ENCODE results near the gene IDH3A.

Gene IDH3A

DNA sequence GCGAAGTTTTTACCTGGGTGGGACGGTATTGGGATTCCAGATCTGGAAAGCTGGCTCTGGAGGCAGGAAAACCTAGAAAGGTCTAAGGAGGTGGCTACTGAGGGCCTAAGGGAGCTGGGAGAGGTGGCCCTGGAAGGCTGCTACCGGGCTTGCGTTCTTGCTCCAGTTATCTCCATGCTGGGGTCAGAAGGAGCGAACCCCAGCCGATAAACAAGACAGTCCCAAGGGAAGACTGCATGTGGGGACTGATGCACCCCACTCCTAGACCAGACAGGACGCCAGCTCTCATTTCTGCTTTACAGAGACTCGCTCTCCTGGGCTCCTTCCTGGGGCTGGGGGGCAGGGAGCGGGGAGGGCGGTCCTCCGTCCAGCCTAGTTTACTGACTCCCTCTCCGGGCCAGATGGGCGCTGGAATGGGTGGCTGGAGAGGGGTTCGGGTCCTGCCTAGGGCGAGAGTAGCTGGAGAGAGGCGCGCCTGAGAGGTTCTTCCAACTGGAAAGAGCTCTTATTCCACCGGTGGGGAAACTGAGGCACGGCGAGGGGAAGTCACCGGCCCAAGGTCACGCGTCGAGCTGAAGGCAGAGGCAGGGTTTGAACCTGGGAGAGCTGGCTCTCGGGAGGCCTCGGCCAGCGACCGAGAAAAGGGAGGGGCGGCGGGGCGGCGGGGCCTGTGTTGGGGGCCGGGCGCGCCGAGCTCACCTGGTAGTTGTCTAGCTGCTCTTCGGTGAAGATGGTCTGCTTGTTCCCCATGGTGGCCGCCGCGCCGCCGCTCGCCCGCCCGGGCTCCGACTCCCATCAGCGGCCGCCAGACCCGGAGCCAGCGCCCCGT is 18.5 kb upstream of the IDH3A start:
- ATAC-seq = peak; percentile 35
- TF ChIP-seq OSR1 (CRISPR knock-in tag; IDR thresholded peaks at IDR 0.05) (no peak), PPARA (CRISPR knock-in tag; IDR thresholded peaks at IDR 0.05; ENCODE audit: borderline replicate concordance) (no peak), BACH2 (CRISPR knock-in tag; IDR thresholded peaks at IDR 0.05; ENCODE audit: borderline replicate concordance) (no peak), TSHZ2 (CRISPR knock-in tag; IDR thresholded peaks at IDR 0.05) (no peak), ZNF565 (CRISPR knock-in tag; conservative IDR thresholded peaks at IDR 0.05; ENCODE audit: low read depth) (no peak), CSRNP3 (CRISPR knock-in tag; IDR thresholded peaks at IDR 0.05) (no peak), RARB (CRISPR knock-in tag; IDR thresholded peaks at IDR 0.05) (no peak), CSDC2 (CRISPR knock-in tag; IDR thresholded peaks at IDR 0.05) (no peak), ISL1 (CRISPR knock-in tag; IDR thresholded peaks at IDR 0.05) (no peak), SNAI2 (CRISPR knock-in tag; IDR thresholded peaks at IDR 0.05) (no peak), ARNTL (CRISPR knock-in tag; IDR thresholded peaks at IDR 0.05; ENCODE audit: borderline replicate concordance, low read depth) (no peak)
- TF ChIP-seq, protein P1, sequence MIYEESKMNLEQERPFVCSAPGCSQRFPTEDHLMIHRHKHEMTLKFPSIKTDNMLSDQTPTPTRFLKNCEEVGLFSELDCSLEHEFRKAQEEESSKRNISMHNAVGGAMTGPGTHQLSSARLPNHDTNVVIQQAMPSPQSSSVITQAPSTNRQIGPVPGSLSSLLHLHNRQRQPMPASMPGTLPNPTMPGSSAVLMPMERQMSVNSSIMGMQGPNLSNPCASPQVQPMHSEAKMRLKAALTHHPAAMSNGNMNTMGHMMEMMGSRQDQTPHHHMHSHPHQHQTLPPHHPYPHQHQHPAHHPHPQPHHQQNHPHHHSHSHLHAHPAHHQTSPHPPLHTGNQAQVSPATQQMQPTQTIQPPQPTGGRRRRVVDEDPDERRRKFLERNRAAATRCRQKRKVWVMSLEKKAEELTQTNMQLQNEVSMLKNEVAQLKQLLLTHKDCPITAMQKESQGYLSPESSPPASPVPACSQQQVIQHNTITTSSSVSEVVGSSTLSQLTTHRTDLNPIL (CRISPR knock-in tag; IDR thresholded peaks at IDR 0.05; ENCODE audit: low read depth) = no peak

- peak; percentile 88 for ATAC-seq
- TF ChIP-seq ZFP3 (CRISPR knock-in tag; IDR thresholded peaks at IDR 0.05) (no peak), ZNF565 (CRISPR knock-in tag; conservative IDR thresholded peaks at IDR 0.05; ENCODE audit: low read depth) (no peak), SNAI2 (CRISPR knock-in tag; IDR thresholded peaks at IDR 0.05) (no peak), TCF4 (CRISPR knock-in tag; IDR thresholded peaks at IDR 0.05; ENCODE audit: borderline replicate concordance) (no peak), ZC3H10 (CRISPR knock-in tag; IDR thresholded peaks at IDR 0.05) (no peak), CSRNP3 (CRISPR knock-in tag; IDR thresholded peaks at IDR 0.05) (no peak), PPARA (CRISPR knock-in tag; IDR thresholded peaks at IDR 0.05; ENCODE audit: borderline replicate concordance) (no peak), ZNF70 (CRISPR knock-in tag; IDR thresholded peaks at IDR 0.05) (no peak), TOX (CRISPR knock-in tag; IDR thresholded peaks at IDR 0.05; ENCODE audit: borderline replicate concordance) (no peak), ZNF8 (CRISPR knock-in tag; IDR thresholded peaks at IDR 0.05) (no peak), POU6F1 (CRISPR knock-in tag; IDR thresholded peaks at IDR 0.05; ENCODE audit: borderline replicate concordance, low read depth) (no peak)
Observed at GRCh38 chr15:78131295-78132061, 17.7 kb upstream of the IDH3A start, which contains the start of gene CIB2. Gene CIB2 (minus strand): TSS chr15:78131445. CDS start chr15:78131215, 230 bp downstream.

DNA sequence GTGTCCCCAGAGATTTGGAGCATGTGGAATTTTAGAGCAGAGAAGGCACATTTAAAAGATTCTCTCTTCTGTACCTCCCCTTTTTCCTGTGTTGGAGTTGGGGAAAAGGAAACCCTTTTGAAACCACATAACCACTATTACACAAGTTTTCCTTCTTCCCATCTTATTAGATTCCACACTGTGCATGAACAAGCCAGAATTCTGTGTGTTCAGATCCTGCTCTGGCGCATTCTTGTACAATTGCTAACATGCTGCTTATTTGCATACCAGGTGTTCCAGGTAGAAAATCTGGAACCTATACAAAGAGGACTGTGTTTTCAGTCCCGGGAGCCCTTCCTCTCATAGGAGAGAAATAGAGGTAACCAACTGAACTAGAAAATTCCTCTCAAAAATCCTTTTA is 15.4 kb upstream of the IDH3A start:
- ATAC-seq = no peak
- TF ChIP-seq TCF4 (CRISPR knock-in tag; IDR thresholded peaks at IDR 0.05; ENCODE audit: borderline replicate concordance) = no peak
- no peak for TF ChIP-seq ARNTL (CRISPR knock-in tag; IDR thresholded peaks at IDR 0.05; ENCODE audit: borderline replicate concordance, low read depth)
- no peak for TF ChIP-seq ZFP3 (CRISPR knock-in tag; IDR thresholded peaks at IDR 0.05)
- no peak for TF ChIP-seq OSR1 (CRISPR knock-in tag; IDR thresholded peaks at IDR 0.05)
- no peak for TF ChIP-seq ZC3H10 (CRISPR knock-in tag; IDR thresholded peaks at IDR 0.05)
- no peak for TF ChIP-seq PATZ1 (CRISPR knock-in tag; IDR thresholded peaks at IDR 0.05; ENCODE audit: borderline replicate concordance)
- TF ChIP-seq CSDC2 (CRISPR knock-in tag; IDR thresholded peaks at IDR 0.05) = no peak
- TF ChIP-seq GLIS3 (CRISPR knock-in tag; IDR thresholded peaks at IDR 0.05) = no peak
- TF ChIP-seq POU6F1 (CRISPR knock-in tag; IDR thresholded peaks at IDR 0.05; ENCODE audit: borderline replicate concordance, low read depth) = no peak
- TF ChIP-seq RARB (CRISPR knock-in tag; IDR thresholded peaks at IDR 0.05) = no peak
- no peak for TF ChIP-seq PPARA (CRISPR knock-in tag; IDR thresholded peaks at IDR 0.05; ENCODE audit: borderline replicate concordance)

Measured in SK-N-SH treated with all-trans-retinoic acid at 6 μM for 48 hours (cell line).